Panc1 (cell line): ENCODE data around the gene ARSG.

ENCODE experiments used
- CTCF ChIP-seq: fragments of 450-650 bp; IDR thresholded peaks from 2 replicates; pipeline ENCODE4 v1.5.1; 2017; ENCODE audit warnings: mild to moderate bottlenecking
- POLR2AphosphoS5 ChIP-seq: IDR thresholded peaks from 2 replicates; pipeline ENCODE4 v1.6.1; 2012; ENCODE audit warnings: mild to moderate bottlenecking, low read depth, low read length, moderate library complexity

GRCh38 chr17:68351395-68351794, 60.1 kb downstream of the ARSG start:
- TF ChIP-seq CTCF (no peak), POLR2AphosphoS5 (no peak)
